ENCODE data around the gene DEFB115.
"Not testable (repeated sequence)": the region's sequence is repeated elsewhere in the genome, so short reads cannot be mapped to it uniquely, and the experiment has no call there.

DNA sequence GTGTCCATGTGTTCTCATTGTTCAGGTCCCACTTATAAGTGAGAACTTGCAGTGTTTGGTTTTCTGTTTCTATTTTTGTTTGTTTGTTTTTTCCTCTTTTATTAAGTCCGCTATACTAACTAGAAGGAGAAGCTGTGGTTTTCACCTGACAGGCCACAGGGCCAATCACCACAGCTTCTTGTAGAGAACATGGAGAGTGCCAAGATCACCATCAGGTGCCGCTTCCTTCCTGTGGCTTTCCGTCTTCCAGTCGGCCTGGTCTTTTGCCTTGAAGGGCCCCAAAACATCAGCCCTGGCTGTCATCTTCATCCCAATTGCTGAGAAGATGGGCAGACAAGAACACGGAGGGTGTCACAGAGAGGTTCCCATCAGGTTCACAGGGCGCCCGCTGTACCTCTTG, 27.5 kb downstream of the DEFB115 start:
- not testable (repeated sequence) for TF ChIP-seq EZH2phosphoT487 (IDR thresholded peaks at IDR 0.05; ENCODE audit: low read depth)
- TF ChIP-seq, protein P1, sequence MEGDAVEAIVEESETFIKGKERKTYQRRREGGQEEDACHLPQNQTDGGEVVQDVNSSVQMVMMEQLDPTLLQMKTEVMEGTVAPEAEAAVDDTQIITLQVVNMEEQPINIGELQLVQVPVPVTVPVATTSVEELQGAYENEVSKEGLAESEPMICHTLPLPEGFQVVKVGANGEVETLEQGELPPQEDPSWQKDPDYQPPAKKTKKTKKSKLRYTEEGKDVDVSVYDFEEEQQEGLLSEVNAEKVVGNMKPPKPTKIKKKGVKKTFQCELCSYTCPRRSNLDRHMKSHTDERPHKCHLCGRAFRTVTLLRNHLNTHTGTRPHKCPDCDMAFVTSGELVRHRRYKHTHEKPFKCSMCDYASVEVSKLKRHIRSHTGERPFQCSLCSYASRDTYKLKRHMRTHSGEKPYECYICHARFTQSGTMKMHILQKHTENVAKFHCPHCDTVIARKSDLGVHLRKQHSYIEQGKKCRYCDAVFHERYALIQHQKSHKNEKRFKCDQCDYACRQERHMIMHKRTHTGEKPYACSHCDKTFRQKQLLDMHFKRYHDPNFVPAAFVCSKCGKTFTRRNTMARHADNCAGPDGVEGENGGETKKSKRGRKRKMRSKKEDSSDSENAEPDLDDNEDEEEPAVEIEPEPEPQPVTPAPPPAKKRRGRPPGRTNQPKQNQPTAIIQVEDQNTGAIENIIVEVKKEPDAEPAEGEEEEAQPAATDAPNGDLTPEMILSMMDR (IDR thresholded peaks at IDR 0.05; ENCODE audit: low read depth, low read length), result not testable (repeated sequence)

Data from OCI-LY3 (cell line).